ENCODE data around the gene GFI1B.
"Not testable (repeated sequence)": the region's sequence is repeated elsewhere in the genome, so short reads cannot be mapped to it uniquely, and the experiment has no call there.

Gene GFI1B

GRCh38 chr9:132967908-132968307, 10.6 kb upstream of the GFI1B start:
- H3K9me3 ChIP-seq (ENCODE audit: control extremely low read depth in 1 of 5, control insufficient read depth in 4 of 5, insufficient read depth in 2 of 5, low read depth in 1 of 5, low read length in 4 of 5); POLR2A ChIA-PET; DNase-seq; H3K36me3 ChIP-seq (ENCODE audit: control insufficient read depth in 4 of 4, insufficient read depth in 4 of 4, low read length in 3 of 4); H3K4me3 ChIP-seq (ENCODE audit: control insufficient read depth in 1 of 7, extremely low read depth in 1 of 7, insufficient read depth in 4 of 7, low read depth in 2 of 7, low read length in 6 of 7); H3K27me3 ChIP-seq (replicated peaks in 2 of 5; ENCODE audit: control insufficient read depth in 4 of 5, insufficient read depth in 5 of 5, low read length in 4 of 5); H3K27ac ChIP-seq (ENCODE audit: insufficient read depth in 1 of 2, low read depth in 1 of 2, low read length in 2 of 2, poor library complexity in 1 of 2, severe bottlenecking in 2 of 2): not testable (repeated sequence)
- CTCF ChIA-PET: interaction anchor here (2.0 kb wide), 1 partner anchor 12 kb away, joined by 4 read pairs; no protein-coding TSS in a partner anchor
- H3K4me1 ChIP-seq (ENCODE audit: control extremely low read depth in 1 of 4, control insufficient read depth in 4 of 4, insufficient read depth in 4 of 4, low read length in 3 of 4): peaks cover 0 to 12% (median 3%) of the 10 kb centered on the region in 4 experiments
- no CpG with 5 or more reads among the region's 3 CpGs for WGBS (ENCODE audit: insufficient coverage)

GRCh38 chr9:132969783-132970182, 8.7 kb upstream of the GFI1B start:
- no peaks in the 10 kb centered on the region for H3K9me3 ChIP-seq (ENCODE audit: control extremely low read depth in 1 of 5, control insufficient read depth in 4 of 5, insufficient read depth in 2 of 5, low read depth in 1 of 5, low read length in 4 of 5)
- DNase-seq: no peak
- no peak overlapping the region for H3K4me3 ChIP-seq (ENCODE audit: control insufficient read depth in 1 of 7, extremely low read depth in 1 of 7, insufficient read depth in 4 of 7, low read depth in 2 of 7, low read length in 6 of 7)
- WGBS (ENCODE audit: insufficient coverage): 94% methylated on average over 6 of the region's 7 CpGs
- H3K27me3 ChIP-seq (replicated peaks in 2 of 5; ENCODE audit: control insufficient read depth in 4 of 5, insufficient read depth in 5 of 5, low read length in 4 of 5): no peaks in the 10 kb centered on the region
- peaks cover 0 to 13% (median 5%) of the 10 kb centered on the region in 4 experiments for H3K4me1 ChIP-seq (ENCODE audit: control extremely low read depth in 1 of 4, control insufficient read depth in 4 of 4, insufficient read depth in 4 of 4, low read length in 3 of 4)
- no peaks in the 10 kb centered on the region for H3K36me3 ChIP-seq (ENCODE audit: control insufficient read depth in 4 of 4, insufficient read depth in 4 of 4, low read length in 3 of 4)
- ChIA-PET CTCF (interaction anchor here (0.6 to 1.5 kb wide), 2 partner anchors 43 to 44 kb away, joined by 3 to 5 read pairs; no protein-coding TSS in a partner anchor), POLR2A (no interaction called here)
- H3K27ac ChIP-seq (ENCODE audit: insufficient read depth in 1 of 2, low read depth in 1 of 2, low read length in 2 of 2, poor library complexity in 1 of 2, severe bottlenecking in 2 of 2): no peak overlapping the region

- POLR2A ChIA-PET: interaction anchor here (0.6 kb wide), 1 partner anchor 11 kb away, joined by 3 read pairs; no protein-coding TSS in a partner anchor
- Histone ChIP-seq H3K4me1 (ENCODE audit: control extremely low read depth in 1 of 4, control insufficient read depth in 4 of 4, insufficient read depth in 4 of 4, low read length in 3 of 4) (peaks cover 0 to 14% (median 6%) of the 10 kb centered on the region in 4 experiments), H3K36me3 (ENCODE audit: control insufficient read depth in 4 of 4, insufficient read depth in 4 of 4, low read length in 3 of 4) (no peaks in the 10 kb centered on the region), H3K27me3 (replicated peaks in 2 of 5; ENCODE audit: control insufficient read depth in 4 of 5, insufficient read depth in 5 of 5, low read length in 4 of 5) (no peaks in the 10 kb centered on the region), H3K9me3 (ENCODE audit: control extremely low read depth in 1 of 5, control insufficient read depth in 4 of 5, insufficient read depth in 2 of 5, low read depth in 1 of 5, low read length in 4 of 5) (no peaks in the 10 kb centered on the region), H3K27ac (ENCODE audit: insufficient read depth in 1 of 2, low read depth in 1 of 2, low read length in 2 of 2, poor library complexity in 1 of 2, severe bottlenecking in 2 of 2) (no peak overlapping the region), H3K4me3 (ENCODE audit: control insufficient read depth in 1 of 7, extremely low read depth in 1 of 7, insufficient read depth in 4 of 7, low read depth in 2 of 7, low read length in 6 of 7) (no peak overlapping the region)
- CTCF ChIA-PET: interaction anchor here (0.9 to 1.5 kb wide), 5 partner anchors 15 to 492 kb away, joined by 3 to 5 read pairs (median 3); no protein-coding TSS in a partner anchor
- no peak for DNase-seq
- 94% methylated on average over 15 of the region's 16 CpGs for WGBS (ENCODE audit: insufficient coverage)
Measured at GRCh38 chr9:132970324-132971062, 8.0 kb upstream of the GFI1B start.

- Histone ChIP-seq H3K4me3 (ENCODE audit: control insufficient read depth in 1 of 7, extremely low read depth in 1 of 7, insufficient read depth in 4 of 7, low read depth in 2 of 7, low read length in 6 of 7) (peak overlapping the region in 1 of 7 experiments; percentile 1), H3K27me3 (replicated peaks in 2 of 5; ENCODE audit: control insufficient read depth in 4 of 5, insufficient read depth in 5 of 5, low read length in 4 of 5) (no peaks in the 10 kb centered on the region), H3K4me1 (ENCODE audit: control extremely low read depth in 1 of 4, control insufficient read depth in 4 of 4, insufficient read depth in 4 of 4, low read length in 3 of 4) (peaks cover 4 to 31% (median 25%) of the 10 kb centered on the region in 4 experiments), H3K36me3 (ENCODE audit: control insufficient read depth in 4 of 4, insufficient read depth in 4 of 4, low read length in 3 of 4) (no peaks in the 10 kb centered on the region), H3K9me3 (ENCODE audit: control extremely low read depth in 1 of 5, control insufficient read depth in 4 of 5, insufficient read depth in 2 of 5, low read depth in 1 of 5, low read length in 4 of 5) (no peaks in the 10 kb centered on the region), H3K27ac (ENCODE audit: insufficient read depth in 1 of 2, low read depth in 1 of 2, low read length in 2 of 2, poor library complexity in 1 of 2, severe bottlenecking in 2 of 2) (no peak overlapping the region)
- POLR2A ChIA-PET: no interaction called here
- no peak for DNase-seq
- CTCF ChIA-PET: interaction anchor here (0.7 to 2.4 kb wide), 12 partner anchors 9 to 282 kb away, joined by 3 to 9 read pairs (median 4); no protein-coding TSS in a partner anchor
- 95% methylated on average over 14 of the region's 18 CpGs for WGBS (ENCODE audit: insufficient coverage)
Measured at GRCh38 chr9:132973166-132973565, 5.3 kb upstream of the GFI1B start.

GRCh38 chr9:132973713-132974112, 4.8 kb upstream of the GFI1B start:
- CTCF ChIA-PET: interaction anchor here (0.7 to 12.4 kb wide), 10 partner anchors 22 to 282 kb away, joined by 3 to 144 read pairs (median 4); no protein-coding TSS in a partner anchor
- WGBS (ENCODE audit: insufficient coverage): no CpG with 5 or more reads among the region's 5 CpGs
- no peak overlapping the region for H3K4me3 ChIP-seq (ENCODE audit: control insufficient read depth in 1 of 7, extremely low read depth in 1 of 7, insufficient read depth in 4 of 7, low read depth in 2 of 7, low read length in 6 of 7)
- H3K4me1 ChIP-seq (ENCODE audit: control extremely low read depth in 1 of 4, control insufficient read depth in 4 of 4, insufficient read depth in 4 of 4, low read length in 3 of 4): peaks cover 8 to 36% (median 28%) of the 10 kb centered on the region in 4 experiments
- no peaks in the 10 kb centered on the region for H3K27me3 ChIP-seq (replicated peaks in 2 of 5; ENCODE audit: control insufficient read depth in 4 of 5, insufficient read depth in 5 of 5, low read length in 4 of 5)
- POLR2A ChIA-PET: no interaction called here
- no peaks in the 10 kb centered on the region for H3K36me3 ChIP-seq (ENCODE audit: control insufficient read depth in 4 of 4, insufficient read depth in 4 of 4, low read length in 3 of 4)
- peak in 2 of 3 donors; percentile 68 to 75 for DNase-seq
- H3K9me3 ChIP-seq (ENCODE audit: control extremely low read depth in 1 of 5, control insufficient read depth in 4 of 5, insufficient read depth in 2 of 5, low read depth in 1 of 5, low read length in 4 of 5): no peaks in the 10 kb centered on the region
- no peak overlapping the region for H3K27ac ChIP-seq (ENCODE audit: insufficient read depth in 1 of 2, low read depth in 1 of 2, low read length in 2 of 2, poor library complexity in 1 of 2, severe bottlenecking in 2 of 2)

- WGBS (ENCODE audit: insufficient coverage): 30% methylated on average over 3 of the region's 6 CpGs
- Histone ChIP-seq H3K27ac (ENCODE audit: insufficient read depth in 1 of 2, low read depth in 1 of 2, low read length in 2 of 2, poor library complexity in 1 of 2, severe bottlenecking in 2 of 2) (no peak overlapping the region), H3K4me1 (ENCODE audit: control extremely low read depth in 1 of 4, control insufficient read depth in 4 of 4, insufficient read depth in 4 of 4, low read length in 3 of 4) (peaks cover 12 to 54% (median 40%) of the 10 kb centered on the region in 4 experiments), H3K9me3 (ENCODE audit: control extremely low read depth in 1 of 5, control insufficient read depth in 4 of 5, insufficient read depth in 2 of 5, low read depth in 1 of 5, low read length in 4 of 5) (no peaks in the 10 kb centered on the region), H3K4me3 (ENCODE audit: control insufficient read depth in 1 of 7, extremely low read depth in 1 of 7, insufficient read depth in 4 of 7, low read depth in 2 of 7, low read length in 6 of 7) (no peak overlapping the region), H3K27me3 (replicated peaks in 2 of 5; ENCODE audit: control insufficient read depth in 4 of 5, insufficient read depth in 5 of 5, low read length in 4 of 5) (no peaks in the 10 kb centered on the region), H3K36me3 (ENCODE audit: control insufficient read depth in 4 of 4, insufficient read depth in 4 of 4, low read length in 3 of 4) (no peaks in the 10 kb centered on the region)
- ChIA-PET CTCF (interaction anchor here (1.3 to 12.4 kb wide), 6 partner anchors 19 to 73 kb away, joined by 4 to 144 read pairs (median 10); no protein-coding TSS in a partner anchor), POLR2A (no interaction called here)
- DNase-seq: peak in 1 of 3 donors; percentile 48
Measured at GRCh38 chr9:132975961-132976360, 2.5 kb upstream of the GFI1B start.

- CTCF ChIA-PET: interaction anchor here (1.2 to 12.4 kb wide), 9 partner anchors 10 to 54 kb away, joined by 3 to 144 read pairs (median 10); partner anchors contain the start of gene GTF3C5
- Histone ChIP-seq H3K36me3 (ENCODE audit: control insufficient read depth in 4 of 4, insufficient read depth in 4 of 4, low read length in 3 of 4) (no peaks in the 10 kb centered on the region), H3K27ac (ENCODE audit: insufficient read depth in 1 of 2, low read depth in 1 of 2, low read length in 2 of 2, poor library complexity in 1 of 2, severe bottlenecking in 2 of 2) (no peak overlapping the region), H3K9me3 (ENCODE audit: control extremely low read depth in 1 of 5, control insufficient read depth in 4 of 5, insufficient read depth in 2 of 5, low read depth in 1 of 5, low read length in 4 of 5) (no peaks in the 10 kb centered on the region), H3K27me3 (replicated peaks in 2 of 5; ENCODE audit: control insufficient read depth in 4 of 5, insufficient read depth in 5 of 5, low read length in 4 of 5) (no peaks in the 10 kb centered on the region), H3K4me1 (ENCODE audit: control extremely low read depth in 1 of 4, control insufficient read depth in 4 of 4, insufficient read depth in 4 of 4, low read length in 3 of 4) (peaks cover 12 to 60% (median 46%) of the 10 kb centered on the region in 4 experiments), H3K4me3 (ENCODE audit: control insufficient read depth in 1 of 7, extremely low read depth in 1 of 7, insufficient read depth in 4 of 7, low read depth in 2 of 7, low read length in 6 of 7) (no peak overlapping the region)
- 100% methylated on average over 1 of the region's 3 CpGs for WGBS (ENCODE audit: insufficient coverage)
- no peak for DNase-seq
- POLR2A ChIA-PET: no interaction called here
Measured at GRCh38 chr9:132976571-132976970, 1.9 kb upstream of the GFI1B start.

Measured in common myeloid progenitor, CD34-positive (primary cell).